H9 (cell line): ENCODE results near the gene DRD1. TPM values are rescaled to one million over a fixed set of nuclear protein-coding genes. Genes with fewer than 3 reads are reported as not detected.
A peak's percentile ranks its signal among the peaks of the same experiment; 100 is the strongest.

Experiments
- DNase-seq: peaks from one replicate; pipeline ENCODE4 v3.0.0-alpha.2; 2017
- H2AFZ ChIP-seq: one replicate; pipeline ENCODE4 v1.6.1; 2013; ENCODE audit warnings: mild to moderate bottlenecking, low read length, control low read depth, moderate library complexity
- H2AK5ac ChIP-seq: 2 replicates; pipeline ENCODE4 v1.6.1; 2013; ENCODE audit warnings: low read length, control low read depth, mixed read lengths; ENCODE audit not compliant: insufficient read length
- H2BK120ac ChIP-seq: one replicate; pipeline ENCODE4 v1.6.1; 2013; ENCODE audit warnings: low read depth, mild to moderate bottlenecking, low read length, control low read depth, inconsistent platforms; ENCODE audit not compliant: poor library complexity, severe bottlenecking
- H2BK12ac ChIP-seq: 2 replicates; pipeline ENCODE4 v1.6.1; 2013; ENCODE audit warnings: low read length, control low read depth, mixed read lengths, low read depth; ENCODE audit not compliant: insufficient read length
- H2BK15ac ChIP-seq: 2 replicates; pipeline ENCODE4 v1.6.1; 2013; ENCODE audit warnings: low read depth, low read length, control low read depth
- H2BK20ac ChIP-seq: one replicate; pipeline ENCODE4 v1.6.1; 2013; ENCODE audit warnings: low read depth, mild to moderate bottlenecking, low read length, control low read depth, inconsistent platforms; ENCODE audit not compliant: poor library complexity, severe bottlenecking
- H2BK5ac ChIP-seq: 2 replicates; pipeline ENCODE4 v1.6.1; 2013; ENCODE audit warnings: low read length, control low read depth, mixed read lengths; ENCODE audit not compliant: insufficient read length
- H3K14ac ChIP-seq: 2 replicates; pipeline ENCODE4 v1.6.1; 2013; ENCODE audit warnings: low read length, control low read depth; ENCODE audit not compliant: insufficient read depth
- H3K18ac ChIP-seq: 2 replicates; pipeline ENCODE4 v1.6.1; 2013; ENCODE audit warnings: low read depth, mild to moderate bottlenecking, mixed read lengths, low read length, control low read depth; ENCODE audit not compliant: insufficient read length
- H3K23ac ChIP-seq: 2 replicates; pipeline ENCODE4 v1.6.1; 2013; ENCODE audit warnings: low read length, control low read depth, mixed read lengths, low read depth; ENCODE audit not compliant: insufficient read length
- H3K23me2 ChIP-seq: 2 replicates; pipeline ENCODE4 v1.6.1; 2013; ENCODE audit warnings: low read depth, mild to moderate bottlenecking, mixed read lengths, low read length, control low read depth; ENCODE audit not compliant: insufficient read length, poor library complexity, severe bottlenecking
- H3K27ac ChIP-seq: 2 replicates; pipeline ENCODE4 v1.5.1; 2013; ENCODE audit warnings: low read length, control low read depth, mixed read lengths, low read depth; ENCODE audit not compliant: insufficient read length
- H3K27me3 ChIP-seq: 2 replicates; pipeline ENCODE4 v1.6.1; 2013; ENCODE audit warnings: low read length, control low read depth, inconsistent platforms; ENCODE audit not compliant: insufficient read depth
- H3K4ac ChIP-seq: 2 replicates; pipeline ENCODE4 v1.6.1; 2013; ENCODE audit warnings: low read depth, mild to moderate bottlenecking, control low read depth, inconsistent platforms, low read length, moderate library complexity
- H3K4me1 ChIP-seq: 2 replicates; pipeline ENCODE4 v1.6.1; 2013; ENCODE audit warnings: low read length, control low read depth, inconsistent platforms; ENCODE audit not compliant: insufficient read depth
- H3K4me2 ChIP-seq: 2 replicates; pipeline ENCODE4 v1.6.1; 2013; ENCODE audit warnings: low read length, control low read depth, mixed read lengths; ENCODE audit not compliant: insufficient read length, insufficient read depth
- H3K56ac ChIP-seq: 2 replicates; pipeline ENCODE4 v1.6.1; 2013; ENCODE audit warnings: low read depth, mild to moderate bottlenecking, mixed read lengths, low read length, control low read depth; ENCODE audit not compliant: insufficient read length
- H3K79me1 ChIP-seq: 2 replicates; pipeline ENCODE4 v1.6.1; 2013; ENCODE audit warnings: low read depth, mild to moderate bottlenecking, moderate library complexity, low read length, control low read depth, inconsistent platforms; ENCODE audit not compliant: insufficient read depth, poor library complexity, severe bottlenecking
- H3K79me2 ChIP-seq: 2 replicates; pipeline ENCODE4 v1.6.1; 2013; ENCODE audit warnings: low read length, control low read depth, inconsistent platforms; ENCODE audit not compliant: insufficient read depth
- H3K9ac ChIP-seq: 2 replicates; pipeline ENCODE4 v1.6.1; 2013; ENCODE audit warnings: low read length, control low read depth, mixed read lengths; ENCODE audit not compliant: insufficient read length; ENCODE audit errors: extremely low read depth
- H3K9me3 ChIP-seq: one replicate; pipeline ENCODE4 v1.6.1; 2013; ENCODE audit warnings: low read depth, low read length, inconsistent platforms; ENCODE audit not compliant: control insufficient read depth
- H3T11ph ChIP-seq: one replicate; pipeline ENCODE4 v1.6.1; 2013; ENCODE audit warnings: mild to moderate bottlenecking, low read length, control low read depth, inconsistent platforms
- H4K20me1 ChIP-seq: one replicate; pipeline ENCODE4 v1.6.1; 2013; ENCODE audit not compliant: control insufficient read depth, insufficient read length, insufficient read depth
- H4K5ac ChIP-seq: 2 replicates; pipeline ENCODE4 v1.6.1; 2013; ENCODE audit warnings: low read depth, mild to moderate bottlenecking, mixed read lengths, low read length, control low read depth; ENCODE audit not compliant: insufficient read length
- H4K8ac ChIP-seq: replicated peaks from 2 replicates; pipeline ENCODE4 v1.6.1; 2013; ENCODE audit warnings: low read length, control low read depth, mixed read lengths, low read depth; ENCODE audit not compliant: insufficient read length
- H4K91ac ChIP-seq: 2 replicates; pipeline ENCODE4 v1.6.1; 2013; ENCODE audit warnings: low read depth, mild to moderate bottlenecking, moderate library complexity, mixed read lengths, low read length, control low read depth; ENCODE audit not compliant: insufficient read length
- H3K27ac Mint-ChIP-seq, 3 experiments: 2 replicates in 2 of 3; 3 replicates in 1 of 3; pipeline ENCODE4 v1.8.0; 2020 to 2021; ENCODE audit warnings: mixed read lengths in 3 of 3, mild to moderate bottlenecking in 1 of 3, moderate library complexity in 1 of 3
- H3K27me3 Mint-ChIP-seq: 2 replicates; pipeline ENCODE4 v1.8.0; 2021; ENCODE audit warnings: low read depth, mild to moderate bottlenecking, moderate library complexity, mixed read lengths
- H3K36me3 Mint-ChIP-seq, 3 experiments: 2 replicates in 2 of 3; 3 replicates in 1 of 3; pipeline ENCODE4 v1.8.0; 2020 to 2021; ENCODE audit warnings: low read depth in 3 of 3, mixed read lengths in 3 of 3; ENCODE audit not compliant: insufficient read depth in 1 of 3
- H3K4me1 Mint-ChIP-seq, 2 experiments: 2 replicates each; pipeline ENCODE4 v1.8.0; 2020; ENCODE audit warnings: mixed read lengths in 2 of 2
- H3K4me3 Mint-ChIP-seq, 2 experiments: 2 replicates in 1 of 2; 3 replicates in 1 of 2; pipeline ENCODE4 v1.8.0; 2020 to 2021; ENCODE audit warnings: mild to moderate bottlenecking in 2 of 2, mixed read lengths in 2 of 2, moderate library complexity in 1 of 2
- H3K9me3 Mint-ChIP-seq, 2 experiments: 2 replicates in 1 of 2; 3 replicates in 1 of 2; pipeline ENCODE4 v1.8.0; 2020; ENCODE audit warnings: mild to moderate bottlenecking in 2 of 2, mixed read lengths in 2 of 2, moderate library complexity in 1 of 2
- CTCF ChIP-seq: fragments of 200-600 bp; sonication (generic); conservative IDR thresholded peaks from 3 replicates; pipeline ENCODE4 v1.8.0; 2021; ENCODE audit warnings: antibody characterized with exemption, mild to moderate bottlenecking
- WGBS: extraction: QIAGEN DNeasy Blood & Tissue Kit; methylation state at CpG from one replicate; pipeline ENCODE4 v1.1.7; 2013; ENCODE audit warnings: missing lambda C conversion rate, low lambda C conversion rate, mixed read lengths; ENCODE audit not compliant: insufficient read length; ENCODE audit errors: extremely low coverage; 5-methylcytosine and 5-hydroxymethylcytosine counted together
- long read RNA-seq: library from polyadenylated mRNA; unstranded; transcript quantifications from one replicate; pipeline ENCODE4 v2.0.0, GENCODE V29; 2020
- total RNA-seq: library from RNA; stranded (reverse); gene quantifications from 2 replicates; pipeline ENCODE4 v1.2.1, GENCODE V29; 2021

Gene DRD1
- total RNA-seq: not detected in 2 replicates
- long read RNA-seq: 0 reads

GRCh38 chr5:175444060-175444904, at the start of gene DRD1:
Gene DRD1, minus strand, starts transcription at chr5:175444182. Its CDS starts 1,083 bp downstream, at chr5:175443099.
- H2BK5ac ChIP-seq: no peak within 1 kb of the TSS
- peak; percentile 82 for DNase-seq
- H3T11ph ChIP-seq: no peak within 1 kb of the TSS
- H3K56ac ChIP-seq: no peak within 1 kb of the TSS
- H4K91ac ChIP-seq: no peak within 1 kb of the TSS
- peaks cover 0 to 2% (median 0%) of the 10 kb centered on the region in 3 experiments; a peak in 1 of 7 replicates for H3K36me3 Mint-ChIP-seq
- no peaks in the 10 kb centered on the region for H3K79me2 ChIP-seq
- H3K9me3 Mint-ChIP-seq: no peaks in the 10 kb centered on the region
- H4K5ac ChIP-seq: no peak within 1 kb of the TSS
- peak within 1 kb of the TSS; percentile 49 for H3K4me2 ChIP-seq
- no peak within 1 kb of the TSS for H3K23ac ChIP-seq
- no peak within 1 kb of the TSS for H2AK5ac ChIP-seq
- no peak within 1 kb of the TSS; the same call in 1 of the 2 replicates for H3K14ac ChIP-seq
- H3K27ac Mint-ChIP-seq: no peak within 1 kb of the TSS; a peak in 1 of 7 replicates
- H3K27me3 ChIP-seq: peaks cover 21% of the 10 kb centered on the region; the same call in 1 of the 2 replicates
- no peak within 1 kb of the TSS for H3K4ac ChIP-seq
- no peak within 1 kb of the TSS for H2BK15ac ChIP-seq
- H4K8ac ChIP-seq: no peak within 1 kb of the TSS
- H3K27me3 Mint-ChIP-seq: peaks cover 68% of the 10 kb centered on the region
- peaks cover 26 to 46% of the 10 kb centered on the region in 2 experiments for H3K4me1 Mint-ChIP-seq
- peak; percentile 93 for TF ChIP-seq CTCF
- peaks cover 16% of the 10 kb centered on the region for H3K23me2 ChIP-seq
- H3K4me3 Mint-ChIP-seq: peak within 1 kb of the TSS; percentile 56 to 76
- no peaks in the 10 kb centered on the region for H3K9me3 ChIP-seq
- no peak within 1 kb of the TSS for H2AFZ ChIP-seq
- no peaks in the 10 kb centered on the region for H3K4me1 ChIP-seq
- no CpG with 5 or more reads among the region's 91 CpGs for WGBS
- H3K18ac ChIP-seq: no peak within 1 kb of the TSS
- H3K27ac ChIP-seq: no peak within 1 kb of the TSS
- no peaks in the 10 kb centered on the region for H3K79me1 ChIP-seq
- H2BK12ac ChIP-seq: no peak within 1 kb of the TSS
- H2BK20ac ChIP-seq: no peak within 1 kb of the TSS
- H3K9ac ChIP-seq: no peak within 1 kb of the TSS
- no peaks in the 10 kb centered on the region for H4K20me1 ChIP-seq
- H2BK120ac ChIP-seq: no peak within 1 kb of the TSS
